ENCODE measurements around the gene PAX8. TPM values are rescaled to one million over a fixed set of nuclear protein-coding genes. Genes with fewer than 3 reads are reported as not detected.
A peak's percentile ranks its signal among the peaks of the same experiment; 100 is the strongest.

PAX8 gene
- total and polyA plus RNA-seq, 11 donors = 0.44 to 2.3 (median 0.53) TPM; not detected in 4

DNA sequence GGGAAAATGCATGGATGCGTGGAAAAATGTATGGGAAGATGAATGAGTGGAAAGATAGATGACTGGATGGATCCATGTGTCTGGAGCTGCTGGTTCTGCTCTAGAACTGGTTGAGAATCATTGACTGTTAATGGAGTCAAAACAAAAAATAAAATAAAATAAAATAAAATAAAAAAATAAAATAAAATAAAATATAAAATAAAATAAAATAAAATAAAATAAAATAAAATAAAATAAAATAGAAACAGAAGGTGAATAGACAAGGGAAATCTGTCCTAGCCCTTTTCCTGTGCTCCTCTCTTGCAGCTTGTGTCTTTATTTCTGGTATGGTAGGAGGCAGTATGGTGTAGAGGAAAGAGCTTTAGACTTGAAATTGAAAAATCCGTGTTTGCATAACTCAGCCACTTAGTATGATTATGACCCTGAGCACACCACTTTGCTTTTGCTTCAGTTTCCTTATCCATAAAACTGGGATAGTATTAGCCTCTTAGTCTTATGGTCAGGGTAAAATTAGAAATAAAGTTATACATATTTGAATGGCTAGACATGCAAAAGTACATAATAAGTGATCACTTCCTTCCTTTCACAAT lies 54.0 kb downstream of the PAX8 start:
- no peaks in the 10 kb centered on the region for H3K9me3 ChIP-seq
- H3K36me3 ChIP-seq = no peaks in the 10 kb centered on the region
- 65 to 74% (median 67%) methylated on average over 2 of the region's 2 CpGs for WGBS, 4 donors
- DNase-seq = no peak
- TF ChIP-seq, protein P1, sequence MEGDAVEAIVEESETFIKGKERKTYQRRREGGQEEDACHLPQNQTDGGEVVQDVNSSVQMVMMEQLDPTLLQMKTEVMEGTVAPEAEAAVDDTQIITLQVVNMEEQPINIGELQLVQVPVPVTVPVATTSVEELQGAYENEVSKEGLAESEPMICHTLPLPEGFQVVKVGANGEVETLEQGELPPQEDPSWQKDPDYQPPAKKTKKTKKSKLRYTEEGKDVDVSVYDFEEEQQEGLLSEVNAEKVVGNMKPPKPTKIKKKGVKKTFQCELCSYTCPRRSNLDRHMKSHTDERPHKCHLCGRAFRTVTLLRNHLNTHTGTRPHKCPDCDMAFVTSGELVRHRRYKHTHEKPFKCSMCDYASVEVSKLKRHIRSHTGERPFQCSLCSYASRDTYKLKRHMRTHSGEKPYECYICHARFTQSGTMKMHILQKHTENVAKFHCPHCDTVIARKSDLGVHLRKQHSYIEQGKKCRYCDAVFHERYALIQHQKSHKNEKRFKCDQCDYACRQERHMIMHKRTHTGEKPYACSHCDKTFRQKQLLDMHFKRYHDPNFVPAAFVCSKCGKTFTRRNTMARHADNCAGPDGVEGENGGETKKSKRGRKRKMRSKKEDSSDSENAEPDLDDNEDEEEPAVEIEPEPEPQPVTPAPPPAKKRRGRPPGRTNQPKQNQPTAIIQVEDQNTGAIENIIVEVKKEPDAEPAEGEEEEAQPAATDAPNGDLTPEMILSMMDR (IDR thresholded peaks at IDR 0.05) = no peak
- TF ChIP-seq POLR2A (IDR thresholded peaks at IDR 0.05) = no peak
- ATAC-seq = no peak
- intact Hi-C loops (cut with DNase I) = no loop called here
- H3K4me3 ChIP-seq = no peak overlapping the region
- no peaks in the 10 kb centered on the region for H3K27me3 ChIP-seq
- no peak overlapping the region for H3K27ac ChIP-seq
- peaks cover 0 to 15% (median 0%) of the 10 kb centered on the region in 12 donors for H3K4me1 ChIP-seq

DNA sequence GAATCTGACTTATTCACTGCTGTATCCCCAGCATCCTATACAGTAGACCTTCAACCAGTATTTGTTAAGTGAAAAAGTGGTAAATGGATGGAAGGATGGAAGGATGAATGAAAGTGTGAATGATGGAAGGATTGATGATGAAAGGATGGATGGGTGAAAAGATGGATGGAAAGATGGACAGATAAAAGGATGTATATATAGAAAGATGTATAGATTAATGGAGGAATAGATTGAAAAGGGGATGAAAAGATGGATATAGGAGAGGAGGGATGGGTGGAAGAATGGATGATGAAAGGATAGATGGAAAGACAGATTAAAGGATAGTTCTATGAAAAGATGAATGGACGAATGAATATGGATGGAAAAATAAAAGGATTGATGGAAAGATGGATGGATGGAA lies 54.9 kb downstream of the PAX8 start:
- Histone ChIP-seq H3K9me3 (no peaks in the 10 kb centered on the region), H3K4me1 (peaks cover 0 to 21% (median under 1%) of the 10 kb centered on the region in 12 donors), H3K4me3 (no peak overlapping the region), H3K36me3 (no peaks in the 10 kb centered on the region), H3K27ac (no peak overlapping the region), H3K27me3 (no peaks in the 10 kb centered on the region)
- TF ChIP-seq POLR2A (IDR thresholded peaks at IDR 0.05) = no peak
- TF ChIP-seq, protein P1 (IDR thresholded peaks at IDR 0.05) = no peak
- intact Hi-C loops (cut with DNase I) = no loop called here
- 88 to 96% (median 92%) methylated on average over 1 of the region's 1 CpG for WGBS, 4 donors
- ATAC-seq = no peak
- no peak for DNase-seq

DNA sequence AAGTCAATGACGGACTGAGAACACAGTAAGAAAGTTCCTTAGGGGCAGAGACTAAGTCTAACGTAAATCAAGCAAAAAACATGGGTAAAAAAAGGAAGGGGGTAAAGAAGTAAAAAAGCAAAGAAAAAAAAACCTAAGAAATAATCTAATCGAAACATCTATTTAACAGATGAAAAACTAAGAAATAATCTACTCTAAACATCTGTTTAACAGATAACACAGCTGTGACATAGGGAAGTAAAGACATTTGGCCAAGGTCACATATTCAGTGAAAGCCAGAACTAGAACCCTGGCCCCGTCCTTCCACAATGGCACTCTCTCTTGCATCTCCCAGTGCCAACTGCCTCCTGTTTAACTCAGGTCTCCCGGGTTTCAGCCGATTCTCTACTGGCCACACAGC lies 56.9 kb downstream of the PAX8 start:
- WGBS, 4 donors = 68 to 78% (median 73%) methylated on average over 6 of the region's 6 CpGs
- Histone ChIP-seq H3K27me3 (no peaks in the 10 kb centered on the region), H3K36me3 (no peaks in the 10 kb centered on the region), H3K4me1 (peaks cover 0 to 41% (median 20%) of the 10 kb centered on the region in 12 donors), H3K4me3 (no peak overlapping the region), H3K9me3 (no peaks in the 10 kb centered on the region), H3K27ac (no peak overlapping the region)
- TF ChIP-seq, protein P1 (IDR thresholded peaks at IDR 0.05) = no peak
- TF ChIP-seq POLR2A (IDR thresholded peaks at IDR 0.05) = no peak
- DNase-seq (no peak), ATAC-seq (no peak)
- intact Hi-C loops (cut with DNase I) = no loop called here

DNA sequence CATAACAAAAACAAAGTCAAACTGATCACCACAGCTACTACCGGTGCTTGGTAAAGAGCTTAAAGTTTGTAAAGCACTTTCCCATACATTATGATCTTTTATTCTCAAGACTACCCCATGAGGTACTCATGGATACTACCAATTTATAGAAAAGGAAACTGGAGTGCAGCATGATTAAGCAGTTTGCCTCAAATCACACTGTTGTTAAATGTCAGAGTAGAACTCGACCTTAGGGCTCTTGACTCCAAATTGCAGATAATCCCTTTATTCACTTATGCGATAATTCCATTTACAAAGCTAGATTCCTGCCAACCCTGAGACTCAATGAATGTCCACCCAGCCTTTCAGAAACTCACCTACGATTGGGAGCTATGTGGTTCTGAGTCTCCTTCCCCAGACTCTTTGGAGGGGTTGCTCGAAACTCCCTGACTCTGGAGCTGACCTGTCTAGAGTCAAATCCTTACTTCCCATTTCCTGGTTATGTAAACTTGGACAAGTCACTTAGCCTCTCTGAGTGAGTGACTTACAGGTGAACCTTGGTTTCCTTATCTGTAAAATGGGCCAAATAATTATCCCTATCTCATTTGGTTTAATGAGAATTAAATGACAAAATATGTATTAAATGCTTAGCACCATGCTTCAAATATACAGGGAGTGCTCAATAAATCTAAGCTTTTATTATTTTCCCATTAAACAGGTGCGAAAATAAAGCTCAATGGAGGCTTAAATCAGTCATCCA lies 57.6 kb downstream of the PAX8 start:
- 82 to 92% (median 90%) methylated on average over 6 of the region's 6 CpGs for WGBS, 4 donors

More for the DNA sequence above, 57.6 kb downstream of the PAX8 start:
- peak overlapping the region in 1 of 12 donors; percentile 22 for H3K4me3 ChIP-seq
- H3K27me3 ChIP-seq = no peaks in the 10 kb centered on the region
- intact Hi-C loops (cut with DNase I) = no loop called here
- TF ChIP-seq, protein P1 (IDR thresholded peaks at IDR 0.05) = no peak
- TF ChIP-seq POLR2A (IDR thresholded peaks at IDR 0.05) = no peak
- no peaks in the 10 kb centered on the region for H3K36me3 ChIP-seq
- no peak for DNase-seq
- H3K4me1 ChIP-seq = peaks cover 0 to 41% (median 22%) of the 10 kb centered on the region in 12 donors
- H3K27ac ChIP-seq = no peak overlapping the region
- no peak for ATAC-seq
- H3K9me3 ChIP-seq = no peaks in the 10 kb centered on the region

Data from heart left ventricle (tissue), 16 donors.